Activated CD8-positive, alpha-beta memory T cell treated with anti-CD3 and anti-CD28 coated beads, Interleukin-2, amount 10 ng/mL, durations not matched to agents 7 days and 5 days (primary cell): ENCODE results near the gene AK9. TPM values are rescaled to one million over a fixed set of nuclear protein-coding genes. Genes with fewer than 3 reads are reported as not detected.

Experiments used
- ATAC-seq: fragments of 150-1000 bp; cut with Tn5 transposase; one replicate; pipeline ENCODE4 v1.10.0; 2021; ENCODE audit warnings: moderate library complexity
- CTCF ChIA-PET: fragments of 350-600 bp; sonication (Branson Sonifier 250); formaldehyde crosslinking; loops from one replicate; lab custom pipeline; 2021; ENCODE audit warnings: antibody characterized with exemption; lab: Charles Lee
- DNase-seq: peaks from one replicate; pipeline ENCODE4 v3.0.0-alpha.2; 2020
- H3K27ac Mint-ChIP-seq: one replicate; pipeline ENCODE4 v1.8.0; 2021; ENCODE audit warnings: mild to moderate bottlenecking, mixed read lengths
- H3K27me3 Mint-ChIP-seq: one replicate; pipeline ENCODE4 v1.8.0; 2021; ENCODE audit warnings: mixed read lengths
- H3K36me3 Mint-ChIP-seq: one replicate; pipeline ENCODE4 v1.8.0; 2021; ENCODE audit warnings: mild to moderate bottlenecking, mixed read lengths
- H3K4me1 Mint-ChIP-seq: one replicate; pipeline ENCODE4 v1.8.0; 2021; ENCODE audit warnings: mixed read lengths
- H3K4me3 Mint-ChIP-seq: one replicate; pipeline ENCODE4 v1.8.0; 2021; ENCODE audit warnings: mild to moderate bottlenecking, moderate library complexity, mixed read lengths
- H3K9me3 Mint-ChIP-seq: one replicate; pipeline ENCODE4 v1.8.0; 2022; ENCODE audit warnings: low read depth, mixed read lengths
- total RNA-seq, 2 experiments: library from RNA; stranded (reverse); gene quantifications; one replicate each; pipeline ENCODE4 v1.2.3, GENCODE V29; 2021

The AK9 gene
- total RNA-seq, 2 experiments from 2014 or later: 4.4 to 6.2 TPM

DNA sequence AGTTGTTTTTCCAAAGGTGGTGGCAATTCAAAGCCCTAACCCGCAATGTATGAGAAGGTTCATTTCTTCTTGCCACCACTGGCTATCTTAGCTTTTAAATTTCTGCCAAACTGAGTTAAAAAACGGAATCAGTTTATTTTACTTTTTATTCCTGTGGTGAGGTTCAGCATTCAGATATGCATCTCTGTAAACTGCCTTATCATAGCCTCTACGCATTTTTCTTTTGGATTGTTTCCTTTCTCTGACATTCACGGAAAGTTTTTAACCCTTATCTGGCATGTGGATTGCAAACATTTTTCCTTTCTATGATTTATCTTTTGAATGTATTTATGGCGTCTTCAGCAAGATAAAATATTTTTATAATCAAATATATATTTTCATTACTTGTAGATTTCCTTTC lies 37.7 kb downstream of the AK9 start:
- DNase-seq: no peak
- no peak overlapping the region for H3K4me3 Mint-ChIP-seq
- no peak for ATAC-seq
- no peak overlapping the region for H3K27ac Mint-ChIP-seq
- no peaks in the 10 kb centered on the region for H3K27me3 Mint-ChIP-seq
- H3K9me3 Mint-ChIP-seq: no peaks in the 10 kb centered on the region
- no peaks in the 10 kb centered on the region for H3K4me1 Mint-ChIP-seq
- CTCF ChIA-PET: no interaction called here
- peaks cover 2% of the 10 kb centered on the region for H3K36me3 Mint-ChIP-seq

DNA sequence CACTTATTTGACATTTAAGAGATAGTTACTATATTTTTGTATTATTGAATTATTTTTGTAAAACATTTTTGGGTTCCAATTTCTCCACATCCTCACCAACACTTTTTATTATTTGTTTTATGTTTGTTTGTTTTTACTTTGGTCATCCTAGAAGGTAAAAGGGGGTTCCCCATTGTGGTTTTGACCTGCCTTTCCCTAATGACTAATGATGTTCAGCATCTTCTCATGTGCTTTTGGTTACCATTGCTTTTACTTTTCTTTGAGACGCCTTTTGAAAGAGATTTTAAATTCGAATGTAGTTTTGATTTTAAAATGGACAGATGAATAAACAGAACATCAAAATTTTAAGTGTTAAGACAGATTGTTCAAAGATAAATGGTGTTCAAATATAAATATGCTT lies 46.9 kb downstream of the AK9 start:
- no peaks in the 10 kb centered on the region for H3K27me3 Mint-ChIP-seq
- peaks cover 1% of the 10 kb centered on the region for H3K36me3 Mint-ChIP-seq
- H3K4me3 Mint-ChIP-seq: no peak overlapping the region
- peaks cover 2% of the 10 kb centered on the region for H3K4me1 Mint-ChIP-seq
- CTCF ChIA-PET: interaction anchor here (0.8 kb wide), 1 partner anchor 395 kb away, joined by 3 read pairs; no protein-coding TSS in a partner anchor
- no peak overlapping the region for H3K27ac Mint-ChIP-seq
- no peak for ATAC-seq
- DNase-seq: no peak
- H3K9me3 Mint-ChIP-seq: no peaks in the 10 kb centered on the region

DNA sequence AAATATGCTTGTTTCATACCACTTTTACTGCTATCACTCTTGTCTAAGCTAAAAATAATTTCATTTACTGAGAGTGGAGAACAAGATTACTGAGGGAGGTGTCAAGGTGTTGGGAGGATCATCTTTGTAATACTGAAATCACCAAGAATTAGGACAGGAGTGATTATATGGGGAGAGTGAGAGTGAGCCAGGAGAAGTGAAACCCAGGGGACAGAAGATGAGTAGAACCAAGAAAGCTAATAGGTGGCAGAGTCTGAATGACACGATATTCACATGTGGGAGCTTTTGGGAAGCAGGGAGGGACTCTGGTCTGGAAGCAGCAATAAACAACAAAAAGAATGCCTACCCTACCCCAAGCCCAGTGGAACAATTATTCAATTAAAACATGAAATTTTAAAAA lies 58.6 kb downstream of the AK9 start:
- no peaks in the 10 kb centered on the region for H3K4me1 Mint-ChIP-seq
- no peak overlapping the region for H3K4me3 Mint-ChIP-seq
- ATAC-seq (no peak), DNase-seq (no peak)
- H3K9me3 Mint-ChIP-seq: no peaks in the 10 kb centered on the region
- no peaks in the 10 kb centered on the region for H3K27me3 Mint-ChIP-seq
- H3K27ac Mint-ChIP-seq: no peak overlapping the region
- CTCF ChIA-PET: no interaction called here
- no peaks in the 10 kb centered on the region for H3K36me3 Mint-ChIP-seq

DNA sequence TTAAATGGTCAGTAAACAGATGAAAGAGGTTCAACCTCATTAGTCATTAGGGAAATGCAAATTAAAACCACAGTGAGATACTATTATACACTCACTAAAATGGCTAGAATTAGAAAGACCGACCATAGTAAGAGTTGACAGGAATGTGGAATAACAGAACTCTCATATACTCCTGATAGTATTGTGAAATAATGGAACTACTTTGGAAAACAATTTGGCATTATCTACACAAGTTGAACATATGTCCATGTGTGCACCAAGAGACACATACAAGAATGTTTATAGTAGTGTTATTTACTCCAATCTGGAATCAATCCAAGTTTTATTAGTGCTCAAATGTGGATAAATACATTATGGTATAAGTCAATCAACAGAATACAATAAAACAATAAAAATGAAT lies 59.6 kb downstream of the AK9 start:
- Mint-ChIP-seq H3K4me1 (no peaks in the 10 kb centered on the region), H3K27ac (no peak overlapping the region), H3K27me3 (no peaks in the 10 kb centered on the region), H3K4me3 (no peak overlapping the region), H3K9me3 (no peaks in the 10 kb centered on the region), H3K36me3 (no peaks in the 10 kb centered on the region)
- no peak for DNase-seq
- CTCF ChIA-PET: no interaction called here
- no peak for ATAC-seq

DNA sequence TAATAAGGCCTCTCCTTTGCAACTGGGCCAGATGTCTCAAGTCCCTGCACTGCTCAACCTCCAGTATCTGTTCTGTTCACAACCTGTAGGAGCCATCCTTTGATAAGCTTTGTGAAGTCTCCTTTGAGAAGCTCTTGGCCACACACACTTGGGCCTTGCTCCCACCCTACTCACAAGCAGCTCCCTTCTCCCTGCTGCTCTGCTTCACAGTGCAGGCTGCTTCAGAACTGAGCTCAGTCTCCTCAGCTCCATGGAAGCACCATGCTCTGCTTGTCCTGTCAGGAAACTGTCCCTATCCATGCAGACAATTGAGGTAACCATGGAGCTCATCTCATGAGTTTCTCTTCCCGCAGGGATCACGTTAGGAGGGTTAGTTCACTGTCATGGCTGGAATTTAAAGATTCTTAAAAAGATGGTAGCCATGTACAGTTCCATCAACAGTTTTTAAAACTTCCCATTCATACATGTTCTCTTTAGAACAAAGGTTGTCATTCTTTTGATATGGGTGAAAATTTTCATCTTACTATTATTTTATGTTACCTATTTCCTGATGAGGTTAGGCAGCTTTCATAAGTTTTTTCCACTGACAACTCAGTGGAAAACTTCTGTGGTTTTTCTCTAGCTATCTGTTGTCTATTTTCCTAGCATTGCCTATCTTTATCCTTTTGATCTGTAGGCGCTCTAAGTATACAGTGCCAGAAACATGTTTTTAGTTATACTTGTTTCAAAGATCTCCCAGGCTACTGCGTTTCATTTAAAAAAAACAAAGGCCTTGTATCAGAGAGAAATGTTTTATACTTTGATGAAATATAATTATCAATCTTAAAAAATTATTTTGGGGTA lies 62.6 kb downstream of the AK9 start:
- no peaks in the 10 kb centered on the region for H3K27me3 Mint-ChIP-seq
- no peak for ATAC-seq
- CTCF ChIA-PET: interaction anchor here (0.9 kb wide), 1 partner anchor 32 kb away, joined by 3 read pairs; no protein-coding TSS in a partner anchor

DNA sequence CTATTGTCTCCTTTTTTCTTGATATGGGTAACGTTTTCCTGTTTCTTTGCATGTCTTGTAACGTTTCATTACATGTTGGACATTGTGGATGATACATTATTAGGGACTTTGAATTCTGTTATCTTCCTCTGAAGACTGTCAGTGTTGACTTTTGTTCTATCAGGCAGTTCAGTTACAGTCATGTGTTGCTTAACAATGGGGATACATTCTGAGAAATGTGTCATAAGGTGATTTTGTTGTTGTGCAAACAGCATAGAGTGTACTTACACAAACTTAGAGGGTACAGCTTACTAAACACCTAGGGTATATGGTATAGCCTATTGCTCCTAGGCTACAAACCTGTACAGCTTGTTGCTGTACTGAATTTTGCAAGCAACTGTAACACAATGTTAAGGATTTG lies 64.7 kb downstream of the AK9 start:
- no peak for ATAC-seq
- DNase-seq: no peak
- Mint-ChIP-seq H3K4me3 (no peak overlapping the region), H3K27ac (no peak overlapping the region), H3K27me3 (no peaks in the 10 kb centered on the region), H3K9me3 (peaks cover 4% of the 10 kb centered on the region), H3K36me3 (peaks cover 1% of the 10 kb centered on the region), H3K4me1 (no peaks in the 10 kb centered on the region)
- CTCF ChIA-PET: interaction anchor here (0.6 to 1.1 kb wide), 2 partner anchors 15 to 913 kb away, joined by 3 to 5 read pairs; no protein-coding TSS in a partner anchor

More for the DNA sequence above, 62.6 kb downstream of the AK9 start:
- Mint-ChIP-seq H3K4me1 (no peaks in the 10 kb centered on the region), H3K27ac (no peak overlapping the region), H3K9me3 (peaks cover 4% of the 10 kb centered on the region), H3K4me3 (no peak overlapping the region), H3K36me3 (peaks cover 1% of the 10 kb centered on the region)
- DNase-seq: no peak

DNA sequence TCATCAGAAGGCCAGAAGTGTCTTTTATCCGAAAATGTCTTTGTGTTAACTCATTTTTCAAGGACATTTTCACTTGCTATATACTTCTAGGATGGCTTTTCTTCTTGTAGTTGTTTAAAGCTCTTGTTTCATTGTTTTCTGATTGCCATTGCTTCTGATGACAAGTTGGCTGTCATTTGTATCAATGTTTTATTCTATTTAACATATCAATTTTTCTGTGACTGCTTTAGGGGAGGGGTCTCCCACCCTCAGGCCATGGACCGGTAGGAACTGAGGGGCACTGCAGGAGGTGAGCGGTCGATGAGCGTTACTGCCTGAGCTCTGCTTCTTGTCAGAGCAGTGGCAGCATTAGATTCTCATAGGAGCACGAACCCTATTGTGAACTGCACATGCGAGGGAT lies 65.8 kb downstream of the AK9 start:
- ATAC-seq (no peak), DNase-seq (no peak)
- no peak overlapping the region for H3K4me3 Mint-ChIP-seq
- H3K27ac Mint-ChIP-seq: no peak overlapping the region
- no peaks in the 10 kb centered on the region for H3K27me3 Mint-ChIP-seq
- CTCF ChIA-PET: interaction anchor here (1.2 kb wide), 1 partner anchor 415 kb away, joined by 4 read pairs; no protein-coding TSS in a partner anchor
- H3K36me3 Mint-ChIP-seq: peaks cover 1% of the 10 kb centered on the region
- H3K9me3 Mint-ChIP-seq: peaks cover 4% of the 10 kb centered on the region
- no peaks in the 10 kb centered on the region for H3K4me1 Mint-ChIP-seq

DNA sequence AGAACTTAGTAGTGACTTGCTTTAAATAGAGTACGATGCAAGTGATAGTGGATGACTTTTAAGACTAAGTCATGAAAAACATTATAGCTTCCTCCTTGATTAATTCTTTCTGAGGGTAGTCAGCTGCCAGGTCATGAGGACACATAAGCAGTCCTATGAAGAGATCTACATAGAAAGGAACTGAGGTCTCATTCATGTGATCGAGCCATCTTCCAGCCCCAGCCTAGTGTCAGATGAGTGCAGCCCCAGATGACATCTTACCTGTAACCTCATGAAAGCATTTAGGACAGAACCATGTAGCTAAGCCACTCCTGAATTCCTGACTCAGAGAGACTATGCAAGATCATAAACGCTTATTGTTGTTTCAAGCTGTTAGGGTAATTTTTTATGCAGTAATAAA lies 67.7 kb downstream of the AK9 start:
- H3K4me3 Mint-ChIP-seq: no peak overlapping the region
- ATAC-seq: no peak
- no peak for DNase-seq
- H3K9me3 Mint-ChIP-seq: peaks cover 4% of the 10 kb centered on the region
- H3K27ac Mint-ChIP-seq: no peak overlapping the region
- H3K27me3 Mint-ChIP-seq: peaks cover 3% of the 10 kb centered on the region
- CTCF ChIA-PET: no interaction called here
- no peaks in the 10 kb centered on the region for H3K4me1 Mint-ChIP-seq
- peaks cover 1% of the 10 kb centered on the region for H3K36me3 Mint-ChIP-seq

DNA sequence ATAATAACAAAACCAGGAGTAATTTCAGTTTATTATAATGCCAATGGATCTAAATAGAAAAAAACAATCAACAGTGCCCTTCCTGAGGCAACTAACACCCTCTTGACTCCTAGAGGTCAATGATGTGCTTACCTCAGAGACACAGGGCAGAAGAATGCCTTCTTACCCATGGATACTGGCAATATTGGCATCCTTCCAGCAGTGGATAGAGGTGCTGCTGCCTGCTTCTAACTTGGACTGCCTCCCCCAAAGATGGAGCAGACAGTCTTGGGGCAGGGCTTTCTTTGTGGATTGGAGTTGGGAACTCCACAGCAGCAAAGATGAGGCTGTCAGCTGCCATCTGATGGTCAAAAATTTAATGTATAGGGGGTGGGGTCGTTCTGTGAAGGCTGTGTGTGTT lies 78.7 kb downstream of the AK9 start:
- CTCF ChIA-PET: no interaction called here
- H3K4me3 Mint-ChIP-seq: no peak overlapping the region
- no peak for ATAC-seq
- DNase-seq: no peak
- H3K9me3 Mint-ChIP-seq: peaks cover 2% of the 10 kb centered on the region
- H3K4me1 Mint-ChIP-seq: peaks cover 6% of the 10 kb centered on the region
- no peaks in the 10 kb centered on the region for H3K27me3 Mint-ChIP-seq
- peaks cover 4% of the 10 kb centered on the region for H3K36me3 Mint-ChIP-seq
- H3K27ac Mint-ChIP-seq: no peak overlapping the region

DNA sequence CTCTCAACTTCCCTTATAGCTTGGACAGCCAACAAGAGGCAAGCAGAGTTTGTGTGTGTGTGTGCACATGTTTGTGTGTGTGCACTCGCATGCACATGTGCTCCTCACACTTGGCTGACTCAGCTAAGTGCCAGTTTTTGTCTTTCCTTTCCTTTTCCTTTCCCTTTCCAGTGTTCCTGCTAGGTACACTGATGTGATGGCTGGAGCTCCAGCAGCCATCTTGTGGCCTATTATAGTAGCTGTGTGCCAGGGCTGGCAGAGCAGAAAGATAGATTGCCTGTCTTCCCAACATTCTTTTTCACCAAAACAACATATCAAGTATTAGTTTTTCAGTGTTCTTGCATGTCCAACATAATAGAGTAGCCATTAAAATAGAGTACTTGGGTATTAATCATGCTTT lies 79.5 kb downstream of the AK9 start:
- H3K27ac Mint-ChIP-seq: no peak overlapping the region
- no peaks in the 10 kb centered on the region for H3K27me3 Mint-ChIP-seq

DNA sequence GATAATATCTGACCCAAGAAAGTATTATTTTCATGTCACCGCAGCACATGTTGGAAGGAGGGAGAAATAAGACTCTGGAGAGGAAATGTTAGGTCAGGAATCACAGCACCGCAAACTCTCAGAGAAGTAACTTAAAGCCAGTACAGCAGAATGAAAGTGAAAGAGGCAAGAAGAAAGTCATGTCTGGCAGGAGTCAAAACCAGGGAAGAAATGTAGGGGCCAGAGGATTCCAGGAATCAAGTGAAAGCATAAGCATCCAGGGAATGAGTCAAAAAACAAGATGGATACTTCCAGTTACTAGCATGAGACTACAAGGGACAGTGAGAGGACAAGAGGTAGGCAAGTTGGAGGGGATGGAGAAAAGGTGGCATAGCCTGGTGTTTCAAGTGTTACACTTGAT lies 80.4 kb downstream of the AK9 start:
- Mint-ChIP-seq H3K36me3 (peaks cover 4% of the 10 kb centered on the region), H3K27me3 (no peaks in the 10 kb centered on the region), H3K27ac (no peak overlapping the region), H3K4me3 (no peak overlapping the region), H3K4me1 (peaks cover 6% of the 10 kb centered on the region), H3K9me3 (peaks cover 2% of the 10 kb centered on the region)
- ATAC-seq: peak; percentile 20
- CTCF ChIA-PET: interaction anchor here (1.0 to 1.4 kb wide), 2 partner anchors 9 to 10 kb away, joined by 3 to 4 read pairs; no protein-coding TSS in a partner anchor
- no peak for DNase-seq

More for the DNA sequence above, 79.5 kb downstream of the AK9 start:
- CTCF ChIA-PET: no interaction called here
- DNase-seq: no peak
- Mint-ChIP-seq H3K4me3 (no peak overlapping the region), H3K36me3 (peaks cover 4% of the 10 kb centered on the region), H3K9me3 (peaks cover 2% of the 10 kb centered on the region), H3K4me1 (peaks cover 6% of the 10 kb centered on the region)
- no peak for ATAC-seq

DNA sequence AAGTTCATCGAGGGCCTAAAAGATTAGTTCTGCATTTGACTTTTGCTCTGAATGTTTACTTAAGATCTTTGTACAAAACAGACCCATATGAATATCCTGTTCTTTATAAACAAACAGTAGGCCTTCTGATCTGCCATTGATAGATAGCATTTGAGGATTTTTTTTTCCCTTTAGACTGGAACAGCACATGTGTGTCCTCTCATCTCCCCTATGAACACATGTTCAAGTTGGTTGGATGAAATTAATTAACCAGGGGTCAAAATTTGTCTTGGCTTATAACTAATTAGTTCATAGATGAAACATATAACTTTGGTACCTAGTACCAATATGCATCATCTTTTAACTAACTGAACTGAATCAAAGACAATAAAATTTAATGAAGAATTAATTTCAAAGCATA lies 81.3 kb downstream of the AK9 start:
- CTCF ChIA-PET: interaction anchor here (1.0 to 1.4 kb wide), 2 partner anchors 10 kb away, joined by 3 to 4 read pairs; no protein-coding TSS in a partner anchor
- no peak overlapping the region for H3K4me3 Mint-ChIP-seq

DNA sequence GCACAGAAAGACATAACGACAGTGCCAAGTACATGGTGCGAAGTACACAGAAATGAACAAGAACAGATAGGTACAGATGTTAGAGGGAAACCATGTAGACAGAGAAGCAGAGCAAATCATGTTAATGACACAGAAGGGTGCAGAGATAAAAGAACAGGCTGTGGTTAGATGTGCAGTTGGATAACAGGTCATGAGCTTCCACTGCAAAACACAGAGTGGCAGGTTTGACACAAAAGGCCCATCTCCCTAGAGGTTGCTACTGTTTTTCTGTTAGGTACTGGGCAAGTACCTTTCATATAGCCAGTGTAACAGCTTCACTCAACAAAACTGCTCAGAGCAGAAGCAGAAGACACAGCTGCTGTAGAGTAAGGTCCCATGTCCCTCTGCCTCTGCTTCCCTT lies 84.6 kb downstream of the AK9 start:
- H3K27me3 Mint-ChIP-seq: no peaks in the 10 kb centered on the region
- H3K4me1 Mint-ChIP-seq: peaks cover 6% of the 10 kb centered on the region
- H3K9me3 Mint-ChIP-seq: no peaks in the 10 kb centered on the region
- CTCF ChIA-PET: interaction anchor here (2.3 kb wide), 1 partner anchor 10 kb away, joined by 6 read pairs; no protein-coding TSS in a partner anchor
- H3K27ac Mint-ChIP-seq: no peak overlapping the region
- H3K4me3 Mint-ChIP-seq: no peak overlapping the region
- H3K36me3 Mint-ChIP-seq: peaks cover 1% of the 10 kb centered on the region
- ATAC-seq: no peak
- no peak for DNase-seq

More for the DNA sequence above, 81.3 kb downstream of the AK9 start:
- Mint-ChIP-seq H3K4me1 (peaks cover 6% of the 10 kb centered on the region), H3K9me3 (peaks cover 2% of the 10 kb centered on the region), H3K36me3 (peaks cover 4% of the 10 kb centered on the region), H3K27me3 (no peaks in the 10 kb centered on the region), H3K27ac (no peak overlapping the region)
- DNase-seq (no peak), ATAC-seq (no peak)

DNA sequence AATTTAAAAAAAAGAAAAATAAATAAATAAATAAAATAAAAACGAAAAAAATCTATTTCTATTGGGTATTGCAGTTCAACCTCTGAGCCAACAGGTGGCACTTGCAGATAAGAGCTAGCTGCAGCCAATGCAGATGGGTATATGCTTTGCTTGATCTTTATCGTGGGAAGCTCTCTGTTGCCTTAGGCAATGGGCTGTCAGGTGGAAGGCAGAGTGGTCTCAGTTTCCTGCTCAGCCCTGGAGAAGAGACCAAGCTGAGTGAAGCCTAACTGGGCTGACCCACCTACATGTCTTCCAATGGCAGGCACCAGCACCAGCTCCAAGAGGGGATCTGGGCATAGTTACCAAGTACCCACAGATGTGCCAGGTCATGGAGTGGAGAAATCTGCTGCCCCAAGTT lies 95.0 kb downstream of the AK9 start:
- H3K27ac Mint-ChIP-seq: no peak overlapping the region

More for the DNA sequence above, 95.0 kb downstream of the AK9 start:
- CTCF ChIA-PET: interaction anchor here (0.9 to 1.3 kb wide), 4 partner anchors 10 to 794 kb away, joined by 3 to 6 read pairs (median 4); no protein-coding TSS in a partner anchor
- DNase-seq: no peak
- ATAC-seq: no peak
- Mint-ChIP-seq H3K4me1 (no peaks in the 10 kb centered on the region), H3K9me3 (peaks cover 3% of the 10 kb centered on the region), H3K27me3 (no peaks in the 10 kb centered on the region), H3K36me3 (peaks cover 3% of the 10 kb centered on the region), H3K4me3 (no peak overlapping the region)
